Measurements from ENCODE around the gene HOGA1.
"Not testable (repeated sequence)": the region's sequence is repeated elsewhere in the genome, so short reads cannot be mapped to it uniquely, and the experiment has no call there.

HOGA1 gene

DNA sequence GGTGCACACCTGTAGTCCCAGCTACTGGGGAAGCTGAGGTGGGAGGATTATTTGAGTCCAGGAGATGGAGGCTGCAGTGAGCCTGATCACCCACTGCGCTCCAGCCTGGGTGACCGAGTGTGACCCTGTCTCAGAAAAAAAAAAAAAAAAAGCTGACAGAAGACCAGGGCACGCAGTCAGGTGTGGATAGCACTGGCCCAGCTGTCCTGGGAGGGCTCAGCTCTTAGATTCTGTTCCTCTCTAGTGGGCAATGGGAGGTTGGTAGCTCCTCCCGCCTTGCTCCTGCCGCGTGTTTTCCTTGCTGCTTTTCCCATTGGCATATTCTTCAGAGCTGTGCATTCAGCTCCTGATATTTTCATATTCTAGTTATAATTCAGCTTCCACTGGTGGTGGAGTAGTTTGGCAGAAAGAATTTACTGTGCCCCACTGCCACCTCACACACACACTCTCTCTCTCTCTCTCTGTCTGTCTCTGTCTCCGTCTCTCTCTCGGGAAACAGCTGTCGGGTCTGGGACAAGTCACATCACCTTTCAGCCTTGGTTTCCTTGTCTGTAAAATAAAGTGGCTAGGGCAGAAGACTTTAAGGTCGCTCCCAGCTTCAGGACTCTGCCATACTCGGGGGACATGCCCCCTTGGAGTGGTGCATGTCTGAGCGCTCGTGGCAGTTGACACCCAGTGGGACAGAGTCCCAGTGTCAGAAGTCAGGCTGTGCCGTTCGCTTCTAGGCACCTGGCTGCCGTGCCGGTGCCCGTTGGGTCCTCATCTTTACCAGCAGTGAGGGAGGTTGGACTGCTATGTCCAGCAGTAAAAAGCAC is 37.5 kb upstream of the HOGA1 start:
- no peak overlapping the region for H3K4me3 ChIP-seq (ENCODE audit: low read length)
- H3K27ac ChIP-seq (ENCODE audit: low read depth, low read length), result no peak overlapping the region
- WGBS, result 90% methylated on average over 18 of the region's 18 CpGs
- no peak overlapping the region for H3K9ac ChIP-seq (ENCODE audit: low read depth, low read length)
- no peaks in the 10 kb centered on the region for H3K36me3 ChIP-seq (ENCODE audit: insufficient read depth, low read length)
- H3K9me3 ChIP-seq (ENCODE audit: insufficient read depth, low read depth, low read length), result no peaks in the 10 kb centered on the region
- H3K4me1 ChIP-seq (ENCODE audit: insufficient read depth, low read length), result peaks cover 31% of the 10 kb centered on the region
- H3K27me3 ChIP-seq (ENCODE audit: insufficient read depth, low read length), result no peaks in the 10 kb centered on the region

- H3K4me1 ChIP-seq (ENCODE audit: insufficient read depth, low read length), result peaks cover 28% of the 10 kb centered on the region
- no peaks in the 10 kb centered on the region for H3K27me3 ChIP-seq (ENCODE audit: insufficient read depth, low read length)
- 89% methylated on average over 4 of the region's 4 CpGs for WGBS
- H3K36me3 ChIP-seq (ENCODE audit: insufficient read depth, low read length), result no peaks in the 10 kb centered on the region
- no peak overlapping the region for H3K9ac ChIP-seq (ENCODE audit: low read depth, low read length)
- no peak overlapping the region for H3K27ac ChIP-seq (ENCODE audit: low read depth, low read length)
- H3K9me3 ChIP-seq (ENCODE audit: insufficient read depth, low read depth, low read length), result no peaks in the 10 kb centered on the region
- H3K4me3 ChIP-seq (ENCODE audit: low read length), result no peak overlapping the region
Measured at GRCh38 chr10:97547271-97547600, 37.0 kb upstream of the HOGA1 start.

- H3K9me3 ChIP-seq (ENCODE audit: insufficient read depth, low read depth, low read length), result no peaks in the 10 kb centered on the region
Measured at GRCh38 chr10:97547962-97548361, 36.2 kb upstream of the HOGA1 start.

GRCh38 chr10:97548828-97549455 is 35.2 kb upstream of the HOGA1 start:
- 93% methylated on average over 13 of the region's 13 CpGs for WGBS
- H3K27ac ChIP-seq (ENCODE audit: low read depth, low read length), result no peak overlapping the region
- no peaks in the 10 kb centered on the region for H3K9me3 ChIP-seq (ENCODE audit: insufficient read depth, low read depth, low read length)
- no peaks in the 10 kb centered on the region for H3K27me3 ChIP-seq (ENCODE audit: insufficient read depth, low read length)
- no peaks in the 10 kb centered on the region for H3K36me3 ChIP-seq (ENCODE audit: insufficient read depth, low read length)
- no peak overlapping the region for H3K4me3 ChIP-seq (ENCODE audit: low read length)
- peaks cover 21% of the 10 kb centered on the region for H3K4me1 ChIP-seq (ENCODE audit: insufficient read depth, low read length)
- no peak overlapping the region for H3K9ac ChIP-seq (ENCODE audit: low read depth, low read length)

More at GRCh38 chr10:97547962-97548361, 36.2 kb upstream of the HOGA1 start:
- no peak overlapping the region for H3K27ac ChIP-seq (ENCODE audit: low read depth, low read length)
- H3K36me3 ChIP-seq (ENCODE audit: insufficient read depth, low read length), result no peaks in the 10 kb centered on the region
- H3K9ac ChIP-seq (ENCODE audit: low read depth, low read length), result no peak overlapping the region
- WGBS, result 78% methylated on average over 4 of the region's 4 CpGs
- H3K4me3 ChIP-seq (ENCODE audit: low read length), result no peak overlapping the region
- H3K4me1 ChIP-seq (ENCODE audit: insufficient read depth, low read length), result peaks cover 21% of the 10 kb centered on the region
- H3K27me3 ChIP-seq (ENCODE audit: insufficient read depth, low read length), result no peaks in the 10 kb centered on the region

DNA sequence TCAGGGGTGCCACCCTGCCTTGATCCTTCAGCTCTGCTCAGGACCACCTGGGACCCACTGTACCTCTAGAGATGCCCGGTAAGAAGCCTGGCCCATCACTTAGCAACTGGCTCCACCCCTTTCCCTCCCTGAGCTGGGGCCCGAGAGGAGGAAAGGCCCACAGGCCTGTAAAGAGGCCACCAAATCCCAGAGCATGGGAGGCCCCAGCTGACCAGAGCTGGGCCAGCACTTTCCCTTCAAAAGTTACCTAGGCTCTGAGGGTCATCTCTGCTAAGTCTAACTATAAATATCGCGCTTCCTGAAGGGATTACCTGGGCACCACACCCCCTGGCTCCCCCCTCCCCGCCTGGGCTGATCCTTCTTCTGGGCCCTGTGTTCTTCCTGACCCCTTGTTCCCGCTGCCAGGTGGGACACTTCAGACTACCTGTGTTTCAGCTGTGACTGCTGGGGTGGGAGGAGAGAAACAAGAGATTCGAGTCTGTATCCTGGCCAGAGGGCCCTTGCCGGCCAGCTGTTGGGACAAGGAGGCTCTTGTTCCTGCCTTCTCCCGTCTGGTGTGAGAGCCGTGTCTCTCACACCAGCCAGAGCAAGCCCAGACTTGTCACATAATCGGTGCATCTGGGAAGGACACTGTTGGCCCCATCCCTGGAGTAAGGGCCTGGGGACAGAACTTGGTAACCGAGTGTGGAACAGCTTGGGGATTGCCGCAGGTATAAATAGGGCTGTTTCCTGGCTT is 34.4 kb upstream of the HOGA1 start:
- no peak overlapping the region for H3K4me3 ChIP-seq (ENCODE audit: low read length)
- H3K9me3 ChIP-seq (ENCODE audit: insufficient read depth, low read depth, low read length), result no peaks in the 10 kb centered on the region
- H3K27me3 ChIP-seq (ENCODE audit: insufficient read depth, low read length), result no peaks in the 10 kb centered on the region
- no peaks in the 10 kb centered on the region for H3K36me3 ChIP-seq (ENCODE audit: insufficient read depth, low read length)
- H3K9ac ChIP-seq (ENCODE audit: low read depth, low read length), result peak overlapping the region; percentile 16; the same call in 1 of the 2 replicates
- peak overlapping the region; percentile 46 for H3K27ac ChIP-seq (ENCODE audit: low read depth, low read length)
- 49% methylated on average over 13 of the region's 13 CpGs for WGBS
- peaks cover 24% of the 10 kb centered on the region for H3K4me1 ChIP-seq (ENCODE audit: insufficient read depth, low read length)

DNA sequence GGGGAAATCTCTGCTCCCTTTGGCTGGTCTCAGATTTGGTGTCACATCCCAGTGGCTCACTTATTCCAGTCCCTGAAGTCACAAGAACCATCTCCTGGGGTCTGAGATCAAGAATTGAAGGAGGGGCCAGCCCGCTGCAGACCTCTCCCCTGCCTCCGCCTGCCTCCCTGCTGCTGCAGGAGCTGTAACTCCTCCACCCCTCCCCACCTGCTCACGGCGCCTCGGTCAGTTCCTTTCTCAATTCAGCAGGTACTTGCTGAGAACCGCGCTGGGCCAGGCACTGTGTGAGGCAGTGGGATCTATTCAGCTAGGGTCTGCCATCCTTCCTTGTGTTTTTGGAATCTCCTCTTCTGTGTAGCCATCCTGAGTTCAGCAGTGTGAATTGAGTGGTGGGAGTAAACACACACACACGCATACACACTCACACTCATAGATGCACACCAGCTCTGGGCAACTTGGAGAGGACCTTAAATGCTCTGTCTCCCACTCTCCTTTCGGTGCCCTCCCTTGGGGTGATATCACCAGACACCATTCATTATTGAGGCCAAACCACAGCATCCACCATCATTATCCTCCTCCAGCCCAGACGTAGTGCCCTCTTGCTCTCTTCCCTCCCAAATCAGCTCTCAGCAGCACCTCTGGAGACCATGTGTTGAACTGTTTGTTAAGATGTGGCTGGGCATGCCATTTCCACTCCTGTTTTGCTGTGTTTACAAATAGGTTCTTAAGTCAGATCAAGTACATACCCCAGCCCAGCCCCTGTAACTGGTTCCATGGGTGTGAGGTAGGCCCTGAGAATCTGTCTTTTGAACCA is 33.6 kb upstream of the HOGA1 start:
- H3K36me3 ChIP-seq (ENCODE audit: insufficient read depth, low read length), result no peaks in the 10 kb centered on the region
- no peak overlapping the region for H3K4me3 ChIP-seq (ENCODE audit: low read length)
- H3K4me1 ChIP-seq (ENCODE audit: insufficient read depth, low read length), result peaks cover 24% of the 10 kb centered on the region
- H3K9ac ChIP-seq (ENCODE audit: low read depth, low read length), result no peak overlapping the region
- H3K9me3 ChIP-seq (ENCODE audit: insufficient read depth, low read depth, low read length), result no peaks in the 10 kb centered on the region
- 30% methylated on average over 10 of the region's 10 CpGs for WGBS
- no peaks in the 10 kb centered on the region for H3K27me3 ChIP-seq (ENCODE audit: insufficient read depth, low read length)
- peak overlapping the region; percentile 46 for H3K27ac ChIP-seq (ENCODE audit: low read depth, low read length)

- no peaks in the 10 kb centered on the region for H3K9me3 ChIP-seq (ENCODE audit: insufficient read depth, low read depth, low read length)
- H3K4me1 ChIP-seq (ENCODE audit: insufficient read depth, low read length), result peaks cover 24% of the 10 kb centered on the region
- no peaks in the 10 kb centered on the region for H3K27me3 ChIP-seq (ENCODE audit: insufficient read depth, low read length)
- 85% methylated on average over 6 of the region's 6 CpGs for WGBS
- no peak overlapping the region for H3K9ac ChIP-seq (ENCODE audit: low read depth, low read length)
- no peak overlapping the region for H3K4me3 ChIP-seq (ENCODE audit: low read length)
- H3K27ac ChIP-seq (ENCODE audit: low read depth, low read length), result no peak overlapping the region
- no peaks in the 10 kb centered on the region for H3K36me3 ChIP-seq (ENCODE audit: insufficient read depth, low read length)
Measured at GRCh38 chr10:97551271-97551670, 32.9 kb upstream of the HOGA1 start.

DNA sequence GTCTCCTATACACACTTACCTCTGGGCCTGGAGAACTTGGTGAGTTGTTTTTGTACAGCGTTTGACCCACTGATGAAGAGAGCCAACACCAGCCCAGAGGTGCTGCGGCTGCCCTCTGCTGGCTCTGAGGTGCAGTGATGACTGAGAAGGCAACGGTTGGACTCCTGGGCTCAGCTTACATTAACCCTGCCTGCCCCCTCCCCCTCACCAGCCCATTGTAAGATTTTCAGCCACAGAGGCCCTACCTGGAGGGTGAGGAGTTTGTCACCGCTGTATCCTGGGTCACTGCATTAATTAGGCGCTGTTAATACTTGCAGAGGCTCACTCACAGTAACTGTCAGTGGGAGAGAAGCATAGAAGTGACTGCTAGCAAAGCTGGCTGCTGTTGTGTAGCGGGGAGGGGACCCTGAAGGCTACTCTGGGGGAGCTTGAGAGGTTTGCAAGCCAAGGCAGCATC is 30.6 kb upstream of the HOGA1 start:
- no peak overlapping the region for H3K9ac ChIP-seq (ENCODE audit: low read depth, low read length)
- 20% methylated on average over 5 of the region's 6 CpGs for WGBS
- no peaks in the 10 kb centered on the region for H3K27me3 ChIP-seq (ENCODE audit: insufficient read depth, low read length)
- H3K36me3 ChIP-seq (ENCODE audit: insufficient read depth, low read length), result no peaks in the 10 kb centered on the region
- no peaks in the 10 kb centered on the region for H3K9me3 ChIP-seq (ENCODE audit: insufficient read depth, low read depth, low read length)
- peaks cover 24% of the 10 kb centered on the region for H3K4me1 ChIP-seq (ENCODE audit: insufficient read depth, low read length)
- H3K4me3 ChIP-seq (ENCODE audit: low read length), result peak overlapping the region; percentile 8; the same call in 1 of the 2 replicates
- H3K27ac ChIP-seq (ENCODE audit: low read depth, low read length), result peak overlapping the region; percentile 71; the same call in 1 of the 2 replicates

- H3K27me3 ChIP-seq (ENCODE audit: insufficient read depth, low read length); H3K27ac ChIP-seq (ENCODE audit: low read depth, low read length); H3K4me3 ChIP-seq (ENCODE audit: low read length); H3K9ac ChIP-seq (ENCODE audit: low read depth, low read length); H3K36me3 ChIP-seq (ENCODE audit: insufficient read depth, low read length); H3K9me3 ChIP-seq (ENCODE audit: insufficient read depth, low read depth, low read length): not testable (repeated sequence)
- peaks cover 24% of the 10 kb centered on the region for H3K4me1 ChIP-seq (ENCODE audit: insufficient read depth, low read length)
- WGBS, result 92% methylated on average over 5 of the region's 5 CpGs
Measured at GRCh38 chr10:97554336-97554735, 29.9 kb upstream of the HOGA1 start.

DNA sequence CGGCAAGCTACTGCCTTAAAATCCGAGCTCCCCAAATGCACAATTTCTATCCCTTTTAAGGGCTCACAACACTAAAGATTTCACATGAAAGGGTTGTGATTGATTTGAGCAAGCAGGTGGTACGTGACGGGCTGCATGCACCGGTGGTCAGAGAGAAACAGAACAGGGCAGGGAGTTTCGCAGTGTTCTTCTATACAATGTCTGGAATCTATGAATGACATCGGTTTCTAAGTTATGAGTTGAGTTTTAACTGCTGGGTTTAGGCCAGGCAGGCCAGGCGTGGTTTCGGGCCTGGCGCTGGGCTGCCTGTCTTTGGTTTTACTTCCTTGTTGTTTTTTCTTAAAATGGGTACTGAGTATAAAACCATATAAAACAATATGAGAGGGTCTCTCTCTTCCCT is 28.6 kb upstream of the HOGA1 start:
- not testable (repeated sequence) for H3K27me3 ChIP-seq (ENCODE audit: insufficient read depth, low read length); H3K4me3 ChIP-seq (ENCODE audit: low read length); H3K9me3 ChIP-seq (ENCODE audit: insufficient read depth, low read depth, low read length); H3K9ac ChIP-seq (ENCODE audit: low read depth, low read length); H3K36me3 ChIP-seq (ENCODE audit: insufficient read depth, low read length); H3K27ac ChIP-seq (ENCODE audit: low read depth, low read length)
- WGBS, result 87% methylated on average over 6 of the region's 10 CpGs
- peaks cover 15% of the 10 kb centered on the region for H3K4me1 ChIP-seq (ENCODE audit: insufficient read depth, low read length)

Measured in HUES64 (cell line).